Measurements from ENCODE around the gene YAF2. TPM values are rescaled to one million over a fixed set of nuclear protein-coding genes. Genes with fewer than 3 reads are reported as not detected.

Gene YAF2
- total and polyA plus RNA-seq, 2 donors (not counting 3 experiments of a cell fraction or from before 2014, with no cell fraction given) = 6.9 to 29.2 TPM

GRCh38 chr12:42204819-42205218, 33.2 kb downstream of the YAF2 start:
- Histone ChIP-seq H3K4me2 (ENCODE audit: insufficient read depth, low read length) (no peak overlapping the region), H3K9ac (replicated peaks; ENCODE audit: extremely low read depth, insufficient read depth, low read length) (no peak overlapping the region), H3K36me3 (ENCODE audit: control insufficient read depth in 2 of 2, extremely low read depth in 1 of 2, insufficient read depth in 2 of 2, low read length in 2 of 2) (no peaks in the 10 kb centered on the region), H3K27ac (ENCODE audit: insufficient read depth, low read depth, low read length) (no peak overlapping the region), H3K4me1 (ENCODE audit: control insufficient read depth, extremely low read depth, insufficient read depth, low read length) (no peaks in the 10 kb centered on the region), H3K27me3 (ENCODE audit: control insufficient read depth in 2 of 2, insufficient read depth in 2 of 2, low read length in 2 of 2) (no peaks in the 10 kb centered on the region), H4K20me1 (replicated peaks; ENCODE audit: control insufficient read depth, extremely low read depth, insufficient read depth, low read length) (no peaks in the 10 kb centered on the region), H3K9me1 (replicated peaks; ENCODE audit: control insufficient read depth, extremely low read depth, insufficient read depth, low read length) (no peaks in the 10 kb centered on the region), H3K9me3 (replicated peaks; ENCODE audit: control insufficient read depth, insufficient read depth, low read length) (no peaks in the 10 kb centered on the region), H2AFZ (ENCODE audit: low read depth, low read length) (no peak overlapping the region), H3K79me2 (ENCODE audit: control insufficient read depth, insufficient read depth, low read length) (no peaks in the 10 kb centered on the region), H3K4me3 (replicated peaks in 1 of 3; ENCODE audit: insufficient read depth in 1 of 3, low read depth in 1 of 3, low read length in 3 of 3) (no peak overlapping the region)
- BruUV-seq (replicated peaks) = no TSS peak
- DNase-seq (ENCODE audit: low read depth, low spot score) (no peak), FAIRE-seq (no peak)
- intact Hi-C loops (cut with micrococcal nuclease) = no loop called here
- ChIA-PET POLR2A (no interaction called here), CTCF (no interaction called here)
- no peak for TF ChIP-seq POLR2A (IDR thresholded peaks at IDR 0.05; ENCODE audit: low read depth, low read length)
- TF ChIP-seq JUN (IDR thresholded peaks at IDR 0.05; ENCODE audit: borderline replicate concordance, insufficient read depth, insufficient read length, low read depth) = no peak
- TF ChIP-seq, protein P1, sequence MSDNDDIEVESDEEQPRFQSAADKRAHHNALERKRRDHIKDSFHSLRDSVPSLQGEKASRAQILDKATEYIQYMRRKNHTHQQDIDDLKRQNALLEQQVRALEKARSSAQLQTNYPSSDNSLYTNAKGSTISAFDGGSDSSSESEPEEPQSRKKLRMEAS (IDR thresholded peaks at IDR 0.05; ENCODE audit: insufficient read depth, insufficient read length) = no peak
- no peak for TF ChIP-seq MYC (IDR thresholded peaks at IDR 0.05; ENCODE audit: low read depth, low read length)
- TF ChIP-seq POLR2AphosphoS5 (IDR thresholded peaks at IDR 0.05; ENCODE audit: insufficient read depth, low read depth, low read length) = no peak
- TF ChIP-seq EZH2 (IDR thresholded peaks at IDR 0.05; ENCODE audit: borderline replicate concordance, low read depth, low read length, severe bottlenecking) = no peak
- dilution Hi-C loops (cut with MboI; ENCODE audit: extremely low pct_ligation_motif_present, low sequenced_read_pairs) = no loop called here

- TF ChIP-seq JUN (IDR thresholded peaks at IDR 0.05; ENCODE audit: borderline replicate concordance, insufficient read depth, insufficient read length, low read depth) (no peak), POLR2A (IDR thresholded peaks at IDR 0.05; ENCODE audit: low read depth, low read length) (no peak), EZH2 (IDR thresholded peaks at IDR 0.05; ENCODE audit: borderline replicate concordance, low read depth, low read length, severe bottlenecking) (no peak), POLR2AphosphoS5 (IDR thresholded peaks at IDR 0.05; ENCODE audit: insufficient read depth, low read depth, low read length) (no peak), FOS (IDR thresholded peaks at IDR 0.05; ENCODE audit: borderline replicate concordance, insufficient read depth, low read length) (no peak)
- TF ChIP-seq, protein P2, sequence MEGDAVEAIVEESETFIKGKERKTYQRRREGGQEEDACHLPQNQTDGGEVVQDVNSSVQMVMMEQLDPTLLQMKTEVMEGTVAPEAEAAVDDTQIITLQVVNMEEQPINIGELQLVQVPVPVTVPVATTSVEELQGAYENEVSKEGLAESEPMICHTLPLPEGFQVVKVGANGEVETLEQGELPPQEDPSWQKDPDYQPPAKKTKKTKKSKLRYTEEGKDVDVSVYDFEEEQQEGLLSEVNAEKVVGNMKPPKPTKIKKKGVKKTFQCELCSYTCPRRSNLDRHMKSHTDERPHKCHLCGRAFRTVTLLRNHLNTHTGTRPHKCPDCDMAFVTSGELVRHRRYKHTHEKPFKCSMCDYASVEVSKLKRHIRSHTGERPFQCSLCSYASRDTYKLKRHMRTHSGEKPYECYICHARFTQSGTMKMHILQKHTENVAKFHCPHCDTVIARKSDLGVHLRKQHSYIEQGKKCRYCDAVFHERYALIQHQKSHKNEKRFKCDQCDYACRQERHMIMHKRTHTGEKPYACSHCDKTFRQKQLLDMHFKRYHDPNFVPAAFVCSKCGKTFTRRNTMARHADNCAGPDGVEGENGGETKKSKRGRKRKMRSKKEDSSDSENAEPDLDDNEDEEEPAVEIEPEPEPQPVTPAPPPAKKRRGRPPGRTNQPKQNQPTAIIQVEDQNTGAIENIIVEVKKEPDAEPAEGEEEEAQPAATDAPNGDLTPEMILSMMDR (IDR thresholded peaks at IDR 0.05; ENCODE audit: extremely low read depth in 1 of 2, insufficient read depth in 1 of 2, low read depth in 1 of 2, low read length in 2 of 2) = no peak
- TF ChIP-seq, protein P1 (IDR thresholded peaks at IDR 0.05; ENCODE audit: insufficient read depth, insufficient read length) = no peak
- no peak overlapping the region for H3K4me3 ChIP-seq (replicated peaks in 1 of 3; ENCODE audit: insufficient read depth in 1 of 3, low read depth in 1 of 3, low read length in 3 of 3)
- no peaks in the 10 kb centered on the region for H3K4me1 ChIP-seq (ENCODE audit: control insufficient read depth, extremely low read depth, insufficient read depth, low read length)
- POLR2A ChIA-PET = no interaction called here
- H3K9me1 ChIP-seq (replicated peaks; ENCODE audit: control insufficient read depth, extremely low read depth, insufficient read depth, low read length) = no peaks in the 10 kb centered on the region
- no peaks in the 10 kb centered on the region for H3K27me3 ChIP-seq (ENCODE audit: control insufficient read depth in 2 of 2, insufficient read depth in 2 of 2, low read length in 2 of 2)
- H3K79me2 ChIP-seq (ENCODE audit: control insufficient read depth, insufficient read depth, low read length) = no peaks in the 10 kb centered on the region
- H3K9ac ChIP-seq (replicated peaks; ENCODE audit: extremely low read depth, insufficient read depth, low read length) = no peak overlapping the region
- H3K36me3 ChIP-seq (ENCODE audit: control insufficient read depth in 2 of 2, extremely low read depth in 1 of 2, insufficient read depth in 2 of 2, low read length in 2 of 2) = no peaks in the 10 kb centered on the region
- no peak overlapping the region for H3K4me2 ChIP-seq (ENCODE audit: insufficient read depth, low read length)
- CTCF ChIA-PET = no interaction called here
- intact Hi-C loops (cut with micrococcal nuclease) (no loop called here), dilution Hi-C loops (cut with MboI; ENCODE audit: extremely low pct_ligation_motif_present, low sequenced_read_pairs) (no loop called here)
- no peaks in the 10 kb centered on the region for H4K20me1 ChIP-seq (replicated peaks; ENCODE audit: control insufficient read depth, extremely low read depth, insufficient read depth, low read length)
- no peaks in the 10 kb centered on the region for H3K9me3 ChIP-seq (replicated peaks; ENCODE audit: control insufficient read depth, insufficient read depth, low read length)
- no peak for DNase-seq (ENCODE audit: low read depth, low spot score)
- no peak overlapping the region for H2AFZ ChIP-seq (ENCODE audit: low read depth, low read length)
- no TSS peak for BruUV-seq (replicated peaks)
- H3K27ac ChIP-seq (ENCODE audit: insufficient read depth, low read depth, low read length) = no peak overlapping the region
- FAIRE-seq = no peak
Observed at GRCh38 chr12:42204362-42204761, 33.7 kb downstream of the YAF2 start.
